Keratinocyte (primary cell): ENCODE results near the gene SNX13.

Experiments used
- CTCF ChIP-seq, 3 experiments: IDR thresholded peaks in 1 of 3; conservative IDR thresholded peaks in 1 of 3; optimal IDR thresholded peaks in 1 of 3; 2 replicates in 2 of 3; 3 replicates in 1 of 3; pipeline versions ENCODE3 to v1.5.1; 2011; ENCODE audit warnings: low read length in 3 of 3, mild to moderate bottlenecking in 3 of 3, moderate library complexity in 2 of 3, control low read depth in 1 of 3, inconsistent platforms in 1 of 3; ENCODE audit not compliant: insufficient read depth in 2 of 3; ENCODE audit errors: extremely low read depth in 1 of 3
- EZH2 ChIP-seq: IDR thresholded peaks from one replicate; pipeline ENCODE4 v1.6.1; 2012; ENCODE audit warnings: inconsistent platforms, mild to moderate bottlenecking, low read length, moderate library complexity

GRCh38 chr7:17937506-17938120 lies 2.7 kb downstream of the SNX13 start:
- TF ChIP-seq CTCF (optimal IDR thresholded peaks at IDR 0.05 in 1 of 3, IDR thresholded peaks at IDR 0.05 in 1 of 3, conservative IDR thresholded peaks at IDR 0.05 in 1 of 3; ENCODE audit: extremely low read depth in 1 of 3, insufficient read depth in 2 of 3, low read length in 3 of 3) (no peak), EZH2 (no peak)
